ENCODE data around the gene RBM4. TPM values are rescaled to one million over a fixed set of nuclear protein-coding genes. Genes with fewer than 3 reads are reported as not detected.

Gene RBM4
- total and polyA plus RNA-seq, 7 experiments from 2014 or later = 139 to 284 (median 211) TPM

DNA sequence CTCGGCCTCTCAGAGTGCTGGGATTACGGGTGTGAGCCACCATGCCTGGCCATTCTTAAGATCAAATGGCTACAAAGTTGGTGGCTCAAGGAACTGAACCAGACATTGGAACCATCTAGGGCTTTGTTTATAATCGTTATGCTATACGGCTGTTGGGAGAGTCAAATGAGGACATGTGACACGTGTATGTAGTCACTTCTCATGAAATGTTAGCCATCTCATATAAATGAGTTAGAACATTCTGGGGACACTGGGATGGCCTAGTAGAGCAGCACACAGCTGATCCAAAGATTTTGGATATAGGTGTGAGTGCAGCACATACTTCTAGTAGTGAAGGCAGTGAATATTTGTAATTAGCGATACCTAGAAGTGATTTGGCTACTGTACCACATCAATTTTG lies 6.6 kb upstream of the RBM4 start:
- Mint-ChIP-seq H3K27ac (peak overlapping the region in 5 of 9 donors; percentile 2 to 72 (median 36)), H3K4me3 (no peak overlapping the region), H3K27me3 (no peaks in the 10 kb centered on the region), H3K4me1 (peaks cover 31 to 58% (median 54%) of the 10 kb centered on the region in 7 donors), H3K9me3 (peaks cover 0 to 2% (median 0%) of the 10 kb centered on the region in 11 donors), H3K36me3 (peaks cover 0 to 40% (median 31%) of the 10 kb centered on the region in 5 donors)
- H3K4me3 ChIP-seq (ENCODE audit: low read length) = no peak overlapping the region
- no peaks in the 10 kb centered on the region for H3K9me3 ChIP-seq (ENCODE audit: control insufficient read depth in 2 of 3, low read length in 3 of 3)
- intact Hi-C loops (cut with micrococcal nuclease) = no loop called here
- H3K4me1 ChIP-seq (ENCODE audit: control insufficient read depth in 2 of 2, insufficient read depth in 2 of 2, low read length in 2 of 2) = peaks cover 4% of the 10 kb centered on the region in 2 donors
- ChIA-PET POLR2A (interaction anchor here (1.2 to 18.2 kb wide), 2 partner anchors 10 to 35 kb away, joined by 4 to 376 read pairs; partner anchors contain the start of gene RBM14), CTCF (no interaction called here)
- H3K36me3 ChIP-seq (ENCODE audit: control insufficient read depth in 2 of 3, insufficient read depth in 3 of 3, low read length in 3 of 3) = peaks cover 9 to 49% (median 20%) of the 10 kb centered on the region in 3 experiments
- DNase-seq (no peak), ATAC-seq (no peak)
- H3K27ac ChIP-seq (ENCODE audit: low read depth, low read length) = no peak overlapping the region
- H3K27me3 ChIP-seq (ENCODE audit: control insufficient read depth in 2 of 2, insufficient read depth in 2 of 2, low read length in 2 of 2) = no peaks in the 10 kb centered on the region

- CTCF ChIA-PET = no interaction called here
- Mint-ChIP-seq H3K4me1 (peaks cover 33 to 58% (median 50%) of the 10 kb centered on the region in 7 donors), H3K27me3 (no peaks in the 10 kb centered on the region), H3K27ac (peak overlapping the region in 1 of 9 donors; percentile 72), H3K4me3 (no peak overlapping the region), H3K36me3 (peaks cover 0 to 30% (median 27%) of the 10 kb centered on the region in 5 donors), H3K9me3 (peaks cover 0 to 1% (median 0%) of the 10 kb centered on the region in 11 donors)
- peaks cover 9 to 10% of the 10 kb centered on the region in 2 donors for H3K4me1 ChIP-seq (ENCODE audit: control insufficient read depth in 2 of 2, insufficient read depth in 2 of 2, low read length in 2 of 2)
- no peaks in the 10 kb centered on the region for H3K27me3 ChIP-seq (ENCODE audit: control insufficient read depth in 2 of 2, insufficient read depth in 2 of 2, low read length in 2 of 2)
- no peak overlapping the region for H3K4me3 ChIP-seq (ENCODE audit: low read length)
- no peak for DNase-seq
- POLR2A ChIA-PET = interaction anchor here (18.2 kb wide), 1 partner anchor 11 kb away, joined by 376 read pairs; the partner anchor contains the start of gene RBM14
- no peak for ATAC-seq
- intact Hi-C loops (cut with micrococcal nuclease) = no loop called here
- H3K9me3 ChIP-seq (ENCODE audit: control insufficient read depth in 2 of 3, low read length in 3 of 3) = no peaks in the 10 kb centered on the region
- no peak overlapping the region for H3K27ac ChIP-seq (ENCODE audit: low read depth, low read length)
- peaks cover 6 to 38% (median 9%) of the 10 kb centered on the region in 3 experiments for H3K36me3 ChIP-seq (ENCODE audit: control insufficient read depth in 2 of 3, insufficient read depth in 3 of 3, low read length in 3 of 3)
Measured at GRCh38 chr11:66632952-66633351, 5.6 kb upstream of the RBM4 start.

- ATAC-seq = no peak
- Histone ChIP-seq H3K27ac (ENCODE audit: low read depth, low read length) (no peak overlapping the region), H3K27me3 (ENCODE audit: control insufficient read depth in 2 of 2, insufficient read depth in 2 of 2, low read length in 2 of 2) (no peaks in the 10 kb centered on the region), H3K4me3 (ENCODE audit: low read length) (no peak overlapping the region), H3K9me3 (ENCODE audit: control insufficient read depth in 2 of 3, low read length in 3 of 3) (no peaks in the 10 kb centered on the region), H3K36me3 (ENCODE audit: control insufficient read depth in 2 of 3, insufficient read depth in 3 of 3, low read length in 3 of 3) (peaks cover 14 to 34% (median 14%) of the 10 kb centered on the region in 3 experiments), H3K4me1 (ENCODE audit: control insufficient read depth in 2 of 2, insufficient read depth in 2 of 2, low read length in 2 of 2) (peaks cover 28% of the 10 kb centered on the region in 2 donors)
- H3K27ac Mint-ChIP-seq = peak overlapping the region; percentile 17 to 98 (median 52)
- H3K4me3 Mint-ChIP-seq = peak overlapping the region in 6 of 10 donors; percentile 19 to 50 (median 26)
- H3K9me3 Mint-ChIP-seq = peaks cover 0 to 2% (median 0%) of the 10 kb centered on the region in 11 donors
- H3K36me3 Mint-ChIP-seq = peaks cover 7 to 35% (median 30%) of the 10 kb centered on the region in 5 donors
- H3K27me3 Mint-ChIP-seq = no peaks in the 10 kb centered on the region
- intact Hi-C loops (cut with micrococcal nuclease) = loop anchor here in 1 of 2 donors (5.0 kb wide), 1 partner anchor 321 kb away; the partner anchor contains the start of gene PC
- POLR2A ChIA-PET = interaction anchor here (1.4 to 18.2 kb wide), 2 partner anchors 9 to 15 kb away, joined by 3 to 376 read pairs; partner anchors contain the start of gene RBM14
- no peak for DNase-seq
- CTCF ChIA-PET = interaction anchor here (0.5 to 3.8 kb wide), 3 partner anchors 12 to 534 kb away, joined by 3 to 13 read pairs (median 5); partner anchors contain the start of gene RBM4B
- peaks cover 32 to 63% (median 55%) of the 10 kb centered on the region in 7 donors for H3K4me1 Mint-ChIP-seq
Measured at GRCh38 chr11:66636411-66636810, 2.1 kb upstream of the RBM4 start.

GRCh38 chr11:66637557-66638176 lies 836 bp upstream of the RBM4 start:
- Histone ChIP-seq H3K4me1 (ENCODE audit: control insufficient read depth in 2 of 2, insufficient read depth in 2 of 2, low read length in 2 of 2) (peaks cover 36 to 41% of the 10 kb centered on the region in 2 donors), H3K9me3 (ENCODE audit: control insufficient read depth in 2 of 3, low read length in 3 of 3) (no peaks in the 10 kb centered on the region), H3K4me3 (ENCODE audit: low read length) (peak overlapping the region; percentile 67), H3K27ac (ENCODE audit: low read depth, low read length) (peak overlapping the region; percentile 71), H3K27me3 (ENCODE audit: control insufficient read depth in 2 of 2, insufficient read depth in 2 of 2, low read length in 2 of 2) (no peaks in the 10 kb centered on the region), H3K36me3 (ENCODE audit: control insufficient read depth in 2 of 3, insufficient read depth in 3 of 3, low read length in 3 of 3) (peaks cover 20 to 39% (median 23%) of the 10 kb centered on the region in 3 experiments)
- ATAC-seq (no peak), DNase-seq (no peak)
- peaks cover 38 to 66% (median 60%) of the 10 kb centered on the region in 7 donors for H3K4me1 Mint-ChIP-seq
- H3K36me3 Mint-ChIP-seq = peaks cover 12 to 37% (median 35%) of the 10 kb centered on the region in 5 donors
- POLR2A ChIA-PET = interaction anchor here (0.5 to 18.2 kb wide), 26 partner anchors 9 to 1628 kb away, joined by 3 to 376 read pairs (median 5); partner anchors contain the start of genes BBS1, CTSF, DPP3 and MUS81
- peak overlapping the region; percentile 92 to 100 (median 94) for H3K4me3 Mint-ChIP-seq
- intact Hi-C loops (cut with micrococcal nuclease) = loop anchor here (1.0 to 5.0 kb wide), 12 partner anchors 10 to 320 kb away; partner anchors contain the start of genes CCDC87 (in 2 of the 2), CCS (in 2 of the 2), DPP3 (in 2 of the 2) and RBM4B (in 2 of the 2)
- no peaks in the 10 kb centered on the region for H3K27me3 Mint-ChIP-seq
- CTCF ChIA-PET = interaction anchor here (0.6 to 3.8 kb wide), 8 partner anchors 9 to 294 kb away, joined by 3 to 13 read pairs (median 5); partner anchors contain the start of genes RBM14 and RBM4B
- H3K27ac Mint-ChIP-seq = peak overlapping the region; percentile 87 to 98 (median 96)
- H3K9me3 Mint-ChIP-seq = peaks cover 0 to 2% (median 0%) of the 10 kb centered on the region in 11 donors

DNA sequence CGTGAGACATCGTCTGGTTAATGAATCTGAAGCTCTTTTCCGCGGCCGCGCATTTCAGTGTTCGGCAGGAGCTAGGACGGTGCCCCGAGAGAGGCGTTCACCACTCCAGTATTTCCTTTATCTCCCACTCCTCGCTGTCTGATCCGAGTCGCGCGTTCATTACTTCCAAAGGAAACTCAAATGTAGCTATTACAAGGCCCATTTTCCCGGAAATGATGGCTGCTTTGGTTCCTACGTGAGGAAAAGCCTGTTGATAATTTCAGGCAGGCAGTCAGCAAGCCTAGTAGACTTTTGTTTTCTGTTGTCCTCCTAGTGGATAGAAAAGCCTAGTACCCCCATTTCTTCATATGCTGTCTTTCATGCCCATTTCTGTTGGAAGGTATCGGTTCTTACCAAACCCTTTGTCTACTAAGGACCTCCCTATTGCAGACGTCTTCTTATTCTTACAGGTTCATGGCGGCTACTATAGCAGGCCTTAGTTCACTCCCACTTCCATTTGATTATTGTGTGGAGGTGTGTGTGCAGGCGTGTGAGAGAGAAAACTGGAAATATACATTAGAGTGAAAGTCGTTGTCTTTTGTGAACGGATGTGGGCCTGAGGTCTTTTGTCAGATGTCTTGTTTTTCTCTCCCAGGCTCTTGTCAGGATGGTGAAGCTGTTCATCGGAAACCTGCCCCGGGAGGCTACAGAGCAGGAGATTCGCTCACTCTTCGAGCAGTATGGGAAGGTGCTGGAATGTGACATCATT lies 737 bp downstream of the RBM4 start:
- H3K36me3 ChIP-seq (ENCODE audit: control insufficient read depth in 2 of 3, insufficient read depth in 3 of 3, low read length in 3 of 3) = peaks cover 33 to 49% (median 36%) of the 10 kb centered on the region in 3 experiments
- H3K9me3 ChIP-seq (ENCODE audit: control insufficient read depth in 2 of 3, low read length in 3 of 3) = no peaks in the 10 kb centered on the region
- ChIA-PET POLR2A (interaction anchor here (0.6 to 18.2 kb wide), 19 partner anchors 9 to 678 kb away, joined by 3 to 376 read pairs (median 5); partner anchors contain the start of genes BBS1, CCDC87, CTSF and DPP3), CTCF (interaction anchor here (0.7 to 3.8 kb wide), 7 partner anchors 15 to 92 kb away, joined by 3 to 13 read pairs (median 3); partner anchors contain the start of gene RBM4B)
- peak in 7 of 9 donors; percentile 54 to 69 (median 57) for DNase-seq
- H3K4me3 Mint-ChIP-seq = peak overlapping the region; percentile 92 to 100 (median 94)
- H3K27ac Mint-ChIP-seq = peak overlapping the region; percentile 87 to 98 (median 96)
- peak overlapping the region; percentile 91 for H3K4me3 ChIP-seq (ENCODE audit: low read length)
- H3K9me3 Mint-ChIP-seq = peaks cover 0 to 5% (median 0%) of the 10 kb centered on the region in 11 donors
- peaks cover 17 to 48% (median 46%) of the 10 kb centered on the region in 5 donors for H3K36me3 Mint-ChIP-seq
- peaks cover 52 to 54% of the 10 kb centered on the region in 2 donors for H3K4me1 ChIP-seq (ENCODE audit: control insufficient read depth in 2 of 2, insufficient read depth in 2 of 2, low read length in 2 of 2)
- no peaks in the 10 kb centered on the region for H3K27me3 Mint-ChIP-seq
- peaks cover 52 to 80% (median 74%) of the 10 kb centered on the region in 7 donors for H3K4me1 Mint-ChIP-seq
- H3K27ac ChIP-seq (ENCODE audit: low read depth, low read length) = peak overlapping the region; percentile 93
- intact Hi-C loops (cut with micrococcal nuclease) = loop anchor here in 1 of 2 donors (2.0 to 5.0 kb wide), 3 partner anchors 14 to 318 kb away; partner anchors contain the start of gene PC
- no peaks in the 10 kb centered on the region for H3K27me3 ChIP-seq (ENCODE audit: control insufficient read depth in 2 of 2, insufficient read depth in 2 of 2, low read length in 2 of 2)
- peak; percentile 2 for ATAC-seq
